Measurements from ENCODE around the gene WDR86. TPM values are rescaled to one million over a fixed set of nuclear protein-coding genes. Genes with fewer than 3 reads are reported as not detected.

WDR86 gene
- total RNA-seq, 4 donors from 2014 or later: 1.4 to 2.4 (median 2.0) TPM; not detected in 1

- intact Hi-C loops (cut with DNase I; ENCODE audit: low total_unique reads): no loop called here
- H3K4me3 ChIP-seq (ENCODE audit: low read depth, poor library complexity, severe bottlenecking): no peak overlapping the region
- TF ChIP-seq CTCF (IDR thresholded peaks at IDR 0.05) (no peak), POLR2A (IDR thresholded peaks at IDR 0.05) (no peak)
- no peak for DNase-seq (ENCODE audit: low spot score in 2 of 2)
- 65 to 73% methylated on average over 16 of the region's 16 CpGs for WGBS, 2 donors
Observed at GRCh38 chr7:151386301-151387160, 23.3 kb downstream of the WDR86 start.

- no peak overlapping the region for H3K4me3 ChIP-seq (ENCODE audit: low read depth, poor library complexity, severe bottlenecking)
- 85 to 88% methylated on average over 22 to 26 of the region's 26 CpGs for WGBS, 2 donors
- intact Hi-C loops (cut with DNase I; ENCODE audit: low total_unique reads): no loop called here
- DNase-seq (ENCODE audit: low spot score in 2 of 2): no peak
- TF ChIP-seq CTCF (IDR thresholded peaks at IDR 0.05) (no peak), POLR2A (IDR thresholded peaks at IDR 0.05) (no peak)
Observed at GRCh38 chr7:151385626-151386300, 24.1 kb downstream of the WDR86 start.

- peak in 1 of 2 donors; percentile 80 for DNase-seq (ENCODE audit: low spot score in 2 of 2)
- no peak overlapping the region for H3K4me3 ChIP-seq (ENCODE audit: low read depth, poor library complexity, severe bottlenecking)
- TF ChIP-seq CTCF (IDR thresholded peaks at IDR 0.05): no peak
- TF ChIP-seq POLR2A (IDR thresholded peaks at IDR 0.05): no peak
- intact Hi-C loops (cut with DNase I; ENCODE audit: low total_unique reads): no loop called here
- 78 to 85% methylated on average over 16 to 26 of the region's 26 CpGs for WGBS, 2 donors
Observed at GRCh38 chr7:151384776-151385625, 24.8 kb downstream of the WDR86 start.

- intact Hi-C loops (cut with DNase I; ENCODE audit: low total_unique reads): no loop called here
- H3K4me3 ChIP-seq (ENCODE audit: low read depth, poor library complexity, severe bottlenecking): no peak overlapping the region
- 87 to 89% methylated on average over 6 of the region's 6 CpGs for WGBS, 2 donors
- TF ChIP-seq CTCF (IDR thresholded peaks at IDR 0.05): no peak
- DNase-seq (ENCODE audit: low spot score in 2 of 2): no peak
Observed at GRCh38 chr7:151384352-151384697, 25.5 kb downstream of the WDR86 start.

GRCh38 chr7:151383638-151384351 lies 26.0 kb downstream of the WDR86 start:
- peak in 1 of 2 donors; percentile 49 for DNase-seq (ENCODE audit: low spot score in 2 of 2)
- intact Hi-C loops (cut with DNase I; ENCODE audit: low total_unique reads): no loop called here
- 66 to 72% methylated on average over 15 of the region's 15 CpGs for WGBS, 2 donors
- TF ChIP-seq POLR2A (IDR thresholded peaks at IDR 0.05) (no peak), CTCF (IDR thresholded peaks at IDR 0.05) (no peak)
- H3K4me3 ChIP-seq (ENCODE audit: low read depth, poor library complexity, severe bottlenecking): no peak overlapping the region
